GM06990 (cell line): ENCODE data around the gene TCFL5.

ENCODE experiments used
- DNase-seq: peaks from one replicate; pipeline ENCODE4 v3.0.0-alpha.2; 2011; ENCODE audit not compliant: insufficient read length; ENCODE audit errors: extremely low read depth
- H3K27me3 ChIP-seq: replicated peaks from 2 replicates; pipeline ENCODE4 v1.6.0; 2011; ENCODE audit warnings: low read length; ENCODE audit not compliant: control insufficient read depth, insufficient read depth
- H3K36me3 ChIP-seq: 2 replicates; pipeline ENCODE4 v1.5.1; 2011; ENCODE audit warnings: low read length; ENCODE audit not compliant: control insufficient read depth, insufficient read depth
- H3K4me3 ChIP-seq: replicated peaks from 2 replicates; pipeline ENCODE4 v1.5.1; 2011; ENCODE audit warnings: low read depth, mild to moderate bottlenecking, control low read depth, low read length
- CTCF ChIP-seq: IDR thresholded peaks from 2 replicates; pipeline ENCODE4 v1.5.1; 2011; ENCODE audit warnings: low read length, control low read depth, mild to moderate bottlenecking, inconsistent platforms; ENCODE audit not compliant: insufficient read depth, poor library complexity, severe bottlenecking

TCFL5 gene

GRCh38 chr20:62885896-62886708, 24.5 kb upstream of the TCFL5 start:
- no peak overlapping the region for H3K4me3 ChIP-seq
- H3K36me3 ChIP-seq: peaks cover 41% of the 10 kb centered on the region
- H3K27me3 ChIP-seq: no peaks in the 10 kb centered on the region
- TF ChIP-seq CTCF: no peak
- DNase-seq: no peak

- no peak for DNase-seq
- H3K36me3 ChIP-seq: peaks cover 39% of the 10 kb centered on the region
- no peak for TF ChIP-seq CTCF
- H3K4me3 ChIP-seq: no peak overlapping the region
- H3K27me3 ChIP-seq: no peaks in the 10 kb centered on the region
These were observed 23.6 kb upstream of the TCFL5 start for GRCh38 chr20:62885046-62885895.

GRCh38 chr20:62884556-62884955, 22.9 kb upstream of the TCFL5 start:
- no peaks in the 10 kb centered on the region for H3K27me3 ChIP-seq
- no peak overlapping the region for H3K4me3 ChIP-seq
- DNase-seq: no peak
- no peak for TF ChIP-seq CTCF
- H3K36me3 ChIP-seq: peaks cover 34% of the 10 kb centered on the region

GRCh38 chr20:62882426-62882825, 20.8 kb upstream of the TCFL5 start:
- Histone ChIP-seq H3K27me3 (no peaks in the 10 kb centered on the region), H3K4me3 (no peak overlapping the region), H3K36me3 (peaks cover 14% of the 10 kb centered on the region)
- no peak for DNase-seq
- TF ChIP-seq CTCF: no peak

- TF ChIP-seq CTCF: no peak
- DNase-seq: no peak
- Histone ChIP-seq H3K4me3 (no peak overlapping the region), H3K36me3 (peaks cover 13% of the 10 kb centered on the region), H3K27me3 (no peaks in the 10 kb centered on the region)
These were observed 20.2 kb upstream of the TCFL5 start for GRCh38 chr20:62881662-62882395.
